GM19397 (cell line): Measurements from ENCODE around the gene CCL27.
"Not testable (repeated sequence)": the region's sequence is repeated elsewhere in the genome, so short reads cannot be mapped to it uniquely, and the experiment has no call there.

ENCODE experiments used
- ATAC-seq: cut with Tn5 transposase; IDR thresholded peaks from one replicate; pipeline ENCODE4 v1.9.1; 2021; ENCODE audit warnings: mild to moderate bottlenecking, moderate library complexity; ENCODE audit not compliant: unreplicated experiment

CCL27 gene

GRCh38 chr9:34651876-34652601 is 10.4 kb downstream of the CCL27 start, which contains the start of gene IL11RA:
Gene IL11RA (plus strand): TSS chr9:34652185. CDS start chr9:34655218, 3,033 bp downstream.
- ATAC-seq, result no peak

- ATAC-seq, result no peak
Observed at GRCh38 chr9:34651321-34651720, 11.1 kb downstream of the CCL27 start.

- no peak for ATAC-seq
Observed at GRCh38 chr9:34650816-34651215, 11.6 kb downstream of the CCL27 start.

GRCh38 chr9:34648673-34649072 is 13.8 kb downstream of the CCL27 start:
- no peak for ATAC-seq

- ATAC-seq, result no peak
Observed at GRCh38 chr9:34647651-34648050, 14.8 kb downstream of the CCL27 start.

GRCh38 chr9:34647084-34647403 is 15.4 kb downstream of the CCL27 start:
- ATAC-seq, result no peak

- ATAC-seq, result peak; percentile 90
Observed at GRCh38 chr9:34646211-34647083, 16.0 kb downstream of the CCL27 start, which contains the start of gene GALT. Gene GALT (plus strand): TSS chr9:34646675. CDS start chr9:34646705, 30 bp downstream.

GRCh38 chr9:34644766-34645314 is 17.6 kb downstream of the CCL27 start:
- ATAC-seq, result no peak

- ATAC-seq, result no peak
Observed at GRCh38 chr9:34642679-34643078, 19.8 kb downstream of the CCL27 start.

GRCh38 chr9:34639322-34639721 is 23.1 kb downstream of the CCL27 start:
- ATAC-seq, result not testable (repeated sequence)

GRCh38 chr9:34638138-34638445 is 24.4 kb downstream of the CCL27 start:
- no peak for ATAC-seq

GRCh38 chr9:34637356-34638137 is 24.9 kb downstream of the CCL27 start, which contains the start of gene SIGMAR1:
Gene SIGMAR1 (minus strand): TSS chr9:34637787. CDS start chr9:34637697, 90 bp downstream.
- peak; percentile 89 for ATAC-seq

GRCh38 chr9:34636791-34637355 is 25.6 kb downstream of the CCL27 start:
- ATAC-seq, result no peak

- ATAC-seq, result no peak
Observed at GRCh38 chr9:34635556-34635955, 26.9 kb downstream of the CCL27 start.

- ATAC-seq, result no peak
Observed at GRCh38 chr9:34634551-34635248, 27.8 kb downstream of the CCL27 start.

- ATAC-seq, result no peak
Observed at GRCh38 chr9:34633851-34634550, 28.5 kb downstream of the CCL27 start.

- no peak for ATAC-seq
Observed at GRCh38 chr9:34633166-34633565, 29.3 kb downstream of the CCL27 start.

- no peak for ATAC-seq
Observed at GRCh38 chr9:34630402-34631154, 31.9 kb downstream of the CCL27 start.

GRCh38 chr9:34629491-34629808 is 33.0 kb downstream of the CCL27 start:
- ATAC-seq, result no peak
